Endothelial cell of umbilical vein (primary cell): ENCODE measurements around the gene STARD13. TPM values are rescaled to one million over a fixed set of nuclear protein-coding genes. Genes with fewer than 3 reads are reported as not detected.

Experiments used
- BruUV-seq: library from RNA; stranded (reverse); fragments of 400-500 nt; replicated peaks from 2 replicates; lab custom pipeline; 2021; lab: Mats Ljungman, UMichigan
- CTCF ChIA-PET: fragments of 300-600, 350-600 bp; sonication (Branson Sonifier 250); formaldehyde crosslinking; loops from one replicate; lab custom pipeline; 2021; ENCODE audit warnings: antibody characterized with exemption, inconsistent platforms; lab: Charles Lee
- POLR2A ChIA-PET: fragments of 300-600, 350-600 bp; sonication (Branson Sonifier 250); formaldehyde crosslinking; loops from one replicate; lab custom pipeline; 2021; ENCODE audit warnings: antibody characterized with exemption, inconsistent platforms; lab: Charles Lee
- DNase-seq: peaks from one replicate; pipeline ENCODE4 v3.0.0-alpha.2; 2011; ENCODE audit warnings: low read depth, low spot score
- FAIRE-seq: peaks from 2 replicates; lab custom pipeline; 2011; peaks lifted over from hg19 to GRCh38; lab: Jason Lieb, UNC
- H2AFZ ChIP-seq: 2 replicates; pipeline ENCODE4 v1.6.0; 2012; ENCODE audit warnings: low read depth, low read length, control low read depth, inconsistent platforms
- H3K27ac ChIP-seq: 2 replicates; pipeline ENCODE4 v1.5.1; 2011; ENCODE audit warnings: low read depth, mild to moderate bottlenecking, control low read depth, low read length, moderate library complexity; ENCODE audit not compliant: insufficient read depth
- H3K27me3 ChIP-seq, 2 experiments: 2 replicates each; pipeline versions ENCODE4 v1.6.0 to v1.6.1; 2011; ENCODE audit warnings: low read length in 2 of 2, mixed read lengths in 1 of 2; ENCODE audit not compliant: control insufficient read depth in 2 of 2, insufficient read depth in 2 of 2
- H3K36me3 ChIP-seq, 2 experiments: 2 replicates in 1 of 2; 3 replicates in 1 of 2; pipeline ENCODE4 v1.5.1; 2011; ENCODE audit warnings: low read length in 2 of 2, mild to moderate bottlenecking in 1 of 2, moderate library complexity in 1 of 2; ENCODE audit not compliant: control insufficient read depth in 2 of 2, insufficient read depth in 2 of 2; ENCODE audit errors: extremely low read depth in 1 of 2
- H3K4me1 ChIP-seq: 3 replicates; pipeline ENCODE4 v1.5.1; 2011; ENCODE audit warnings: mild to moderate bottlenecking, low read length; ENCODE audit not compliant: control insufficient read depth, insufficient read depth; ENCODE audit errors: extremely low read depth
- H3K4me2 ChIP-seq: 2 replicates; pipeline ENCODE4 v1.6.1; 2011; ENCODE audit warnings: low read length, control low read depth, mixed read lengths; ENCODE audit not compliant: insufficient read depth
- H3K4me3 ChIP-seq, 3 experiments: fragments of 200-600 bp in 1 of 3; sonication (generic), shearing (Covaris generic) in 1 of 3; replicated peaks in 1 of 3; 2 replicates each; pipeline ENCODE4 v1.5.1; 2011 to 2016; ENCODE audit warnings: control low read depth in 3 of 3, low read length in 3 of 3, mild to moderate bottlenecking in 2 of 3, inconsistent platforms in 1 of 3, low read depth in 1 of 3, moderate library complexity in 1 of 3; ENCODE audit not compliant: insufficient read depth in 1 of 3
- H3K79me2 ChIP-seq: 2 replicates; pipeline ENCODE4 v1.6.0; 2012; ENCODE audit warnings: low read length, inconsistent platforms; ENCODE audit not compliant: control insufficient read depth, insufficient read depth
- H3K9ac ChIP-seq: replicated peaks from 2 replicates; pipeline ENCODE3; 2011; ENCODE audit warnings: low read length, control low read depth; ENCODE audit not compliant: insufficient read depth; ENCODE audit errors: extremely low read depth
- H3K9me1 ChIP-seq: replicated peaks from 3 replicates; pipeline ENCODE4 v1.6.0; 2011; ENCODE audit warnings: mild to moderate bottlenecking, low read length; ENCODE audit not compliant: control insufficient read depth, insufficient read depth; ENCODE audit errors: extremely low read depth
- H3K9me3 ChIP-seq: replicated peaks from 2 replicates; pipeline ENCODE4 v1.5.1; 2012; ENCODE audit warnings: low read length, inconsistent platforms; ENCODE audit not compliant: control insufficient read depth, insufficient read depth
- H4K20me1 ChIP-seq: replicated peaks from 2 replicates; pipeline ENCODE3; 2011; ENCODE audit warnings: mild to moderate bottlenecking, low read length; ENCODE audit not compliant: control insufficient read depth, insufficient read depth; ENCODE audit errors: extremely low read depth
- CTCF ChIP-seq, 2 donors: IDR thresholded peaks; 1 replicate in 1 of 2; 2 replicates in 1 of 2; pipeline ENCODE4 v1.5.1; 2011; ENCODE audit warnings: low read length in 2 of 2, mild to moderate bottlenecking in 2 of 2, moderate library complexity in 2 of 2, control low read depth in 1 of 2, inconsistent platforms in 1 of 2, low read depth in 1 of 2; ENCODE audit not compliant: insufficient read depth in 1 of 2; ENCODE audit errors: extremely low read depth in 1 of 2
- EZH2 ChIP-seq: IDR thresholded peaks from 2 replicates; pipeline ENCODE4 v1.6.1; 2012; ENCODE audit warnings: borderline replicate concordance, low read depth, mild to moderate bottlenecking, moderate library complexity, low read length, inconsistent platforms; ENCODE audit not compliant: severe bottlenecking
- FOS ChIP-seq: IDR thresholded peaks from 2 replicates; pipeline ENCODE4 v1.6.1; 2011; ENCODE audit warnings: mild to moderate bottlenecking, low read length, moderate library complexity, borderline replicate concordance; ENCODE audit not compliant: insufficient read depth
- GATA2 ChIP-seq: IDR thresholded peaks from 2 replicates; pipeline ENCODE4 v1.7.0; 2011; ENCODE audit warnings: low read depth, mild to moderate bottlenecking, moderate library complexity, mixed read lengths, low read length; ENCODE audit not compliant: insufficient read length, insufficient read depth
- JUN ChIP-seq: IDR thresholded peaks from 2 replicates; pipeline ENCODE4 v1.6.1; 2011; ENCODE audit warnings: borderline replicate concordance, low read depth; ENCODE audit not compliant: insufficient read length, insufficient read depth
- MAX ChIP-seq: IDR thresholded peaks from 2 replicates; pipeline ENCODE4 v1.6.1; 2011; ENCODE audit not compliant: insufficient read depth, insufficient read length
- MYC ChIP-seq: IDR thresholded peaks from one replicate; pipeline ENCODE4 v1.6.1; 2011; ENCODE audit warnings: mild to moderate bottlenecking, low read depth, low read length
- POLR2A ChIP-seq: IDR thresholded peaks from 2 replicates; pipeline ENCODE4 v1.6.1; 2012; ENCODE audit warnings: low read depth, mild to moderate bottlenecking, control low read depth, low read length
- POLR2AphosphoS5 ChIP-seq: IDR thresholded peaks from 2 replicates; pipeline ENCODE4 v1.6.1; 2012; ENCODE audit warnings: low read depth, mild to moderate bottlenecking, control low read depth, low read length, moderate library complexity; ENCODE audit not compliant: insufficient read depth
- dilution Hi-C: fragments of 300-500 bp; cut with MboI; formaldehyde crosslinking; loops from one replicate; pipeline ENCODE4 v1.15.0; 2019; ENCODE audit warnings: low sequenced_read_pairs; ENCODE audit not compliant: extremely low pct_ligation_motif_present
- intact Hi-C: fragments of 100-400 bp; cut with micrococcal nuclease; formaldehyde crosslinking; loops from one replicate; pipeline ENCODE4 v1.10.0; 2022
- polyA plus RNA-seq, 4 experiments: library from polyadenylated mRNA; depleted of rRNA in 3 of 4; stranded (reverse) in 3 of 4; unstranded in 1 of 4; fragments of >200 nt; gene quantifications; 2 replicates each; pipeline versions ENCODE4 v1.2.1 to v1.2.3, GENCODE V29; 2011 to 2012; ENCODE audit warnings: missing spikeins in 1 of 4
- total RNA-seq: library from RNA; stranded (reverse); gene quantifications from 2 replicates; pipeline ENCODE4 v1.2.3, GENCODE V29; 2021

The STARD13 gene
- total and polyA plus RNA-seq, 2 donors (not counting 3 experiments of a cell fraction or from before 2014, with no cell fraction given) = 11.0 to 47.7 TPM

GRCh38 chr13:33312861-33313212, 27.3 kb upstream of the STARD13 start:
- BruUV-seq = no TSS peak
- dilution Hi-C loops = no loop called here
- TF ChIP-seq FOS (no peak), MAX (no peak), EZH2 (no peak), GATA2 (no peak), CTCF (IDR thresholded peaks at IDR 0.05; ENCODE audit: extremely low read depth in 1 of 2, insufficient read depth in 1 of 2, low read depth in 1 of 2, low read length in 2 of 2) (no peak), JUN (no peak), MYC (no peak), POLR2AphosphoS5 (no peak), POLR2A (no peak)
- FAIRE-seq = no peak
- H3K4me3 ChIP-seq = no peak overlapping the region
- H3K27me3 ChIP-seq = no peaks in the 10 kb centered on the region
- no peak for DNase-seq
- POLR2A ChIA-PET = no interaction called here
- no peak overlapping the region for H3K4me2 ChIP-seq
- no peak overlapping the region for H3K9ac ChIP-seq
- H4K20me1 ChIP-seq = no peaks in the 10 kb centered on the region
- H3K9me3 ChIP-seq = no peaks in the 10 kb centered on the region
- no peaks in the 10 kb centered on the region for H3K79me2 ChIP-seq
- no peak overlapping the region for H3K27ac ChIP-seq
- H3K4me1 ChIP-seq = peaks cover 3% of the 10 kb centered on the region
- no peaks in the 10 kb centered on the region for H3K36me3 ChIP-seq
- intact Hi-C loops = no loop called here
- no peaks in the 10 kb centered on the region for H3K9me1 ChIP-seq
- no peak overlapping the region for H2AFZ ChIP-seq
- CTCF ChIA-PET = interaction anchor here (1.4 kb wide), 1 partner anchor 86 kb away, joined by 4 read pairs; no protein-coding TSS in a partner anchor
